Panc1 (cell line): ENCODE measurements around the gene PHF23.

Experiments
- CTCF ChIP-seq: fragments of 450-650 bp; IDR thresholded peaks from 2 replicates; pipeline ENCODE4 v1.5.1; 2017; ENCODE audit warnings: mild to moderate bottlenecking
- POLR2AphosphoS5 ChIP-seq: IDR thresholded peaks from 2 replicates; pipeline ENCODE4 v1.6.1; 2012; ENCODE audit warnings: mild to moderate bottlenecking, low read depth, low read length, moderate library complexity
- REST ChIP-seq, 2 experiments: IDR thresholded peaks; 2 replicates each; pipeline ENCODE4 v1.6.1; 2011 to 2012; ENCODE audit warnings: low read depth in 2 of 2, control low read depth in 1 of 2, low read length in 1 of 2, mild to moderate bottlenecking in 1 of 2, moderate library complexity in 1 of 2; ENCODE audit not compliant: insufficient read depth in 1 of 2
- SIN3A ChIP-seq: IDR thresholded peaks from 2 replicates; pipeline ENCODE4 v1.6.1; 2012; ENCODE audit warnings: low read depth, mild to moderate bottlenecking, low read length, moderate library complexity, borderline replicate concordance; ENCODE audit not compliant: insufficient read depth
- TCF7L2 ChIP-seq: IDR thresholded peaks from 2 replicates; pipeline ENCODE4 v1.6.1; 2011; ENCODE audit warnings: mild to moderate bottlenecking, low read depth, low read length, inconsistent platforms

GRCh38 chr17:7223375-7223774, 15.9 kb downstream of the PHF23 start:
- no peak for TF ChIP-seq POLR2AphosphoS5
- TF ChIP-seq CTCF: no peak
- no peak for TF ChIP-seq TCF7L2
- no peak for TF ChIP-seq SIN3A
- TF ChIP-seq REST (IDR thresholded peaks at IDR 0.05; ENCODE audit: insufficient read depth in 1 of 2, low read depth in 2 of 2, low read length in 1 of 2): no peak
